Subcutaneous adipose tissue (tissue), 4 donors: ENCODE results near the gene FLNB. TPM values are rescaled to one million over a fixed set of nuclear protein-coding genes. Genes with fewer than 3 reads are reported as not detected.

Experiments
- CTCF ChIP-seq: fragments of 450-650 bp; IDR thresholded peaks from one replicate; pipeline ENCODE4 v1.5.1; 2016; ENCODE audit warnings: low read depth, mild to moderate bottlenecking, control low read depth, antibody characterized with exemption, moderate library complexity
- total RNA-seq, 4 donors: library from RNA; depleted of rRNA; stranded (reverse); fragments of >200 nt; gene quantifications; one replicate each; pipeline ENCODE4 v1.1.0, GENCODE V29; 2016

The FLNB gene
- total RNA-seq, 4 donors from 2014 or later: 62.2 to 158 (median 75.8) TPM

- no peak for TF ChIP-seq CTCF
Observed at GRCh38 chr3:58094657-58095056, 86.4 kb downstream of the FLNB start.

GRCh38 chr3:58095603-58096138 is 87.4 kb downstream of the FLNB start:
- TF ChIP-seq CTCF: no peak

DNA sequence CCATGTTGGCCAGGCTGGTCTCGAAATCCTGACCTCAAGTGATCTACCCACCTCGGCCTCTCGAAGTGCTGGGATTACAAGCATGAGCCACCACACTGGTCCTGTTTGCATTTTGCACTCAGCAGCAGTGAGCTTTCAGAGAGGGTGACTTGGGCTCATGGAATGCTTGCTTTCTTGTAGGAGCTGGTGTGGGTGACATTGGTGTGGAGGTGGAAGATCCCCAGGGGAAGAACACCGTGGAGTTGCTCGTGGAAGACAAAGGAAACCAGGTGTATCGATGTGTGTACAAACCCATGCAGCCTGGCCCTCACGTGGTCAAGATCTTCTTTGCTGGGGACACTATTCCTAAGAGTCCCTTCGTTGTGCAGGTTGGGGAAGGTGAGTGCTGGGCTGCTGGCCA is 90.3 kb downstream of the FLNB start:
- no peak for TF ChIP-seq CTCF

- TF ChIP-seq CTCF: no peak
Observed at GRCh38 chr3:58099865-58100264, 91.6 kb downstream of the FLNB start.

- no peak for TF ChIP-seq CTCF
Observed at GRCh38 chr3:58101499-58102389, 93.5 kb downstream of the FLNB start.

DNA sequence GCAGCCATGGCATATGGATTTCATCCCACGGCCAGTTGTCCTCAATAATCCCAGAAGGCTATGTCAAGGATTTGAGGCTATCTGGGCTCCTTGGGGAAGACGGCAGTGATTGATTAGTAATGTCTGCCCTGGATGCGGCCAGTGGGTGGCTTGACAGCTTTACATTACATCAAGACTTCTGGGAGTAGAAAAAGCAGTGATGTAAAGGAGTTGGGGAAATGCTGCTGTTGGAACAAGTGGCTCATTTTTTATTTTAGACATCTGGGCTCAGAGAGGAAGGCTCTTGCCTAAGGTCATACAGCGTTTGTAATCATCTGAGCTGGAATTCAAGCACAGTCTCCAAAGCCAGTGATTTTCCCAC is 94.1 kb downstream of the FLNB start:
- no peak for TF ChIP-seq CTCF

DNA sequence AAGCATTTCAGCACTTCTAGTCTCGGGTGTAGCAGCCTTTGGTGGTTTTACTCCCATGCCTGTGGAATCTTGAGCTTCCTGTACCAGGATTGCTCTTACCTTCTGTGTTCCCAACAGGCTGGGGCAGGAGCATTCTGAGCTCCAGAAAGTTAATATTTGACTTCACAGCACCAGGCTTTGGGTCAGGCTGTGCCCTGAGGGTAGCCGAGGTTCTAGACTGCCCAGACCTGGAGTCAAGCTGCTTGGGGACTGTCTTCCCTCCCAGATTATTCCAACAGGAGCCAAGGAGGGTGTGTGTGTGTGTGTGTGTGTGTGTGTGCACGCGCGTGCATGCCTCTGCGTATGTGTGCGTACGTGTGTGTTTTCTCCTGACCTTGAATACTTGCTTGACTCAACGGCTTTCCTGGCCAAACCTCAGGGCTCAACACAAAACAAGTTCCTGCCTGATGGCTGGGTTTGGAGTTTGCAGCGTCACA is 94.8 kb downstream of the FLNB start:
- no peak for TF ChIP-seq CTCF
